Heart left ventricle (tissue), 16 donors: ENCODE measurements around the gene PDE10A. TPM values are rescaled to one million over a fixed set of nuclear protein-coding genes. Genes with fewer than 3 reads are reported as not detected.
"Not testable (repeated sequence)": the region's sequence is repeated elsewhere in the genome, so short reads cannot be mapped to it uniquely, and the experiment has no call there.

Experiments
- ATAC-seq, 4 donors: fragments of 200-7000 bp; cut with Tn5 transposase; one replicate each; pipeline ENCODE4 v1.9.1; 2020 to 2022; ENCODE audit warnings: moderate library complexity in 4 of 4, mild to moderate bottlenecking in 3 of 4, moderate number of reproducible peaks in 1 of 4
- DNase-seq, 5 donors: peaks; one replicate each; pipeline ENCODE4 v3.0.0-alpha.2; 2020
- H3K27ac ChIP-seq, 12 donors: fragments of 200-600 bp; sonication (generic) in 4 of 12; one replicate each; pipeline versions ENCODE4 v1.5.0 to v1.8.0; 2016 to 2022; ENCODE audit warnings: mild to moderate bottlenecking in 2 of 12
- H3K27me3 ChIP-seq, 9 donors: fragments of 200-600 bp; sonication (generic) in 2 of 9; one replicate each; pipeline versions ENCODE4 v1.5.1 to v1.8.0; 2016 to 2022; ENCODE audit warnings: mild to moderate bottlenecking in 3 of 9
- H3K36me3 ChIP-seq, 9 donors: fragments of 200-600 bp; sonication (generic) in 2 of 9; one replicate each; pipeline versions ENCODE4 v1.5.0 to v1.8.0; 2018 to 2022; ENCODE audit warnings: mild to moderate bottlenecking in 2 of 9
- H3K4me1 ChIP-seq, 12 donors: fragments of 200-600 bp; sonication (generic) in 4 of 12; one replicate each; pipeline versions ENCODE4 v1.5.0 to v1.8.0; 2016 to 2022; ENCODE audit warnings: mild to moderate bottlenecking in 3 of 12
- H3K4me3 ChIP-seq, 12 donors: fragments of 200-600 bp; sonication (generic) in 4 of 12; one replicate each; pipeline versions ENCODE4 v1.5.0 to v1.8.0; 2017 to 2022; ENCODE audit warnings: mild to moderate bottlenecking in 9 of 12, moderate library complexity in 4 of 12
- H3K9me3 ChIP-seq, 12 donors: fragments of 200-600 bp; sonication (generic) in 4 of 12; one replicate each; pipeline versions ENCODE4 v1.5.0 to v1.8.0; 2016 to 2022; ENCODE audit warnings: mild to moderate bottlenecking in 1 of 12
- CTCF ChIP-seq, 12 donors: fragments of 200-600 bp; sonication (generic) in 4 of 12; IDR thresholded peaks; one replicate each; pipeline versions ENCODE4 v1.5.0 to v1.8.0; 2018 to 2022; ENCODE audit warnings: antibody characterized with exemption in 12 of 12, mild to moderate bottlenecking in 5 of 12
- POLR2A ChIP-seq, 2 donors: fragments of 450-650 bp; IDR thresholded peaks; one replicate each; pipeline ENCODE4 v1.6.1; 2017; ENCODE audit warnings: antibody characterized with exemption in 2 of 2, mild to moderate bottlenecking in 2 of 2, moderate library complexity in 2 of 2
- WGBS, 4 donors: extraction: QIAGEN DNeasy Blood & Tissue Kit in 2 of 4; methylation state at CpG; one replicate each; pipeline versions ENCODE4 v1.1.5 to v1.1.7; 2013 to 2018; 5-methylcytosine and 5-hydroxymethylcytosine counted together
- intact Hi-C, 10 donors: fragments of 100-400 bp; cut with DNase I; formaldehyde crosslinking; loops; one replicate each; pipeline versions ENCODE4 v1.11.1 to v1.14.2; 2022
- polyA plus RNA-seq, 2 donors: library from polyadenylated mRNA; stranded (reverse); fragments of 200-250 nt; gene quantifications; one replicate each; pipeline ENCODE4 v1.2.3, GENCODE V29; 2013
- total RNA-seq, 9 donors: library from RNA; depleted of rRNA in 2 of 9; stranded (reverse); fragments of >200 nt in 2 of 9; fragmentation: NEBNext Ultra II Directional in 3 of 9; extraction: Animal tissue kit (Norgen Biotek cat#: 25700) in 3 of 9; gene quantifications; one replicate each; pipeline versions ENCODE4 v1.1.0 to v1.2.4, GENCODE V29; 2016 to 2023
- donor health status: ischemic (EF 13 %, LVEDD 7.1; RV severe dilation, severe dysfunction).
- donor health status: healthy with polysubstance abuse.
- donor health status: DM: no; HTN: yes; CAD: no.
- donor health status: DM: no; HTN: no; CAD: no.
- donor health status: ischemic (EF 25% LVEDD 6.9; RV normal size, moderate dysfunction).
- donor health status: ischemic (EF 25% LVEDD 5.7; RV mildly dilated, moderate dysfunction).
- donor health status: healthy.
- donor health status: DM: yes; HTN: yes; CAD: no.
- donor health status: ischemic (EF 35%, LVEDD 5.7; RV mildly dilated, moderate dysfunction).
- donor health status: nonischemic (EF 11% LVEDD 7.7; RV severe dilation, severe dysfunction).
- donor health status: DM: yes; HTN: yes; CAD: no.
- donor health status: PGD.
- donor health status: ischemic (EF 29% LVEDD 5.4; RV normal size, mild dysfunction).
- donor health status: nonischemic (EF 23%, LVEDD 6.1; RV moderate dilation, normal function).

Gene PDE10A
- total and polyA plus RNA-seq, 11 donors: 4.2 to 22.4 (median 12.8) TPM

GRCh38 chr6:165514621-165515020 lies 148.4 kb downstream of the PDE10A start:
- no peaks in the 10 kb centered on the region for H3K36me3 ChIP-seq
- TF ChIP-seq CTCF (IDR thresholded peaks at IDR 0.05): no peak
- TF ChIP-seq POLR2A (IDR thresholded peaks at IDR 0.05): no peak
- DNase-seq: no peak
- intact Hi-C loops: no loop called here
- H3K9me3 ChIP-seq: no peaks in the 10 kb centered on the region
- H3K27ac ChIP-seq: no peak overlapping the region
- peaks cover 0 to 3% (median 0%) of the 10 kb centered on the region in 12 donors for H3K4me1 ChIP-seq
- 95 to 98% (median 97%) methylated on average over 4 of the region's 4 CpGs for WGBS, 4 donors
- no peak overlapping the region for H3K4me3 ChIP-seq
- H3K27me3 ChIP-seq: no peaks in the 10 kb centered on the region
- ATAC-seq: no peak

GRCh38 chr6:165511807-165512206 lies 151.2 kb downstream of the PDE10A start:
- H3K27ac ChIP-seq: no peak overlapping the region
- H3K27me3 ChIP-seq: no peaks in the 10 kb centered on the region
- intact Hi-C loops: no loop called here
- no peaks in the 10 kb centered on the region for H3K9me3 ChIP-seq
- no peak for ATAC-seq
- H3K4me1 ChIP-seq: peaks cover 0 to 4% (median 0%) of the 10 kb centered on the region in 12 donors
- no peak for TF ChIP-seq POLR2A (IDR thresholded peaks at IDR 0.05)
- TF ChIP-seq CTCF (IDR thresholded peaks at IDR 0.05): no peak
- H3K36me3 ChIP-seq: no peaks in the 10 kb centered on the region
- no peak for DNase-seq
- no peak overlapping the region for H3K4me3 ChIP-seq

- Histone ChIP-seq H3K4me1 (peaks cover 0 to 8% (median 0%) of the 10 kb centered on the region in 12 donors), H3K4me3 (no peak overlapping the region), H3K9me3 (no peaks in the 10 kb centered on the region), H3K27me3 (no peaks in the 10 kb centered on the region), H3K36me3 (no peaks in the 10 kb centered on the region), H3K27ac (no peak overlapping the region)
- DNase-seq (no peak), ATAC-seq (peak in 3 of 4 donors; percentile 39 to 66 (median 49))
- intact Hi-C loops: no loop called here
- no peak for TF ChIP-seq POLR2A (IDR thresholded peaks at IDR 0.05)
- TF ChIP-seq CTCF (IDR thresholded peaks at IDR 0.05): no peak
- WGBS, 4 donors: 42 to 48% (median 47%) methylated on average over 2 of the region's 2 CpGs
Observed at GRCh38 chr6:165508321-165508869, 154.6 kb downstream of the PDE10A start.

- H3K27me3 ChIP-seq: no peaks in the 10 kb centered on the region
- H3K4me3 ChIP-seq: no peak overlapping the region
- H3K27ac ChIP-seq: no peak overlapping the region
- intact Hi-C loops: no loop called here
- WGBS, 4 donors: 40 to 56% (median 52%) methylated on average over 2 of the region's 2 CpGs
- peaks cover 0 to 8% (median 0%) of the 10 kb centered on the region in 12 donors for H3K4me1 ChIP-seq
- H3K36me3 ChIP-seq: no peaks in the 10 kb centered on the region
- DNase-seq (no peak), ATAC-seq (peak in 2 of 4 donors; percentile 36 to 60)
- no peak for TF ChIP-seq CTCF (IDR thresholded peaks at IDR 0.05)
- no peak for TF ChIP-seq POLR2A (IDR thresholded peaks at IDR 0.05)
- no peaks in the 10 kb centered on the region for H3K9me3 ChIP-seq
Observed at GRCh38 chr6:165506657-165507056, 156.4 kb downstream of the PDE10A start.

GRCh38 chr6:165500214-165500907 lies 162.7 kb downstream of the PDE10A start:
- not testable (repeated sequence) for H3K9me3 ChIP-seq

More at GRCh38 chr6:165500214-165500907, 162.7 kb downstream of the PDE10A start:
- H3K4me3 ChIP-seq, H3K4me1 ChIP-seq, DNase-seq, H3K27me3 ChIP-seq, ATAC-seq, intact Hi-C loops, H3K27ac ChIP-seq, H3K36me3 ChIP-seq: not testable (repeated sequence)
- 89 to 94% (median 92%) methylated on average over 6 of the region's 6 CpGs for WGBS, 4 donors
